ENCODE results near the gene TIPRL.

DNA sequence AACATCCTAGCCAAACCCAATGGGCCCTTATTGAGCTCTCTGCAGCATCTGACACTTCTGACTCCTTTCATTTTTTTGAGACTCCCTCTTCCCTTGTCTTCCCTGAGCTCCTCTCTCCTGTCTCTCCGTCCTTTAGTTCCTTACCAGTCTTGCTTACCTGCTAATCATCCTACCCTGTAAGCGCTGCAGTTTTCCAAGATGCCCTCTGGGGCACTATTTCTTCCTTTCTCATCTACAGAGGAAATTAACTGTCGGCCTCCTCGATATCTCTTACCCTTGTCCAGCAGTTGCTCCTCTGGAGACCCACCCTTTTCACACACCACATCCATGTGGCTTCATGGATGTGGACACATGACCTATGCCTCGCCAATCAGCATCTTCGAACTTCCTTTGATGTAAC lies 48.8 kb upstream of the TIPRL start:
- TF ChIP-seq, protein P1, sequence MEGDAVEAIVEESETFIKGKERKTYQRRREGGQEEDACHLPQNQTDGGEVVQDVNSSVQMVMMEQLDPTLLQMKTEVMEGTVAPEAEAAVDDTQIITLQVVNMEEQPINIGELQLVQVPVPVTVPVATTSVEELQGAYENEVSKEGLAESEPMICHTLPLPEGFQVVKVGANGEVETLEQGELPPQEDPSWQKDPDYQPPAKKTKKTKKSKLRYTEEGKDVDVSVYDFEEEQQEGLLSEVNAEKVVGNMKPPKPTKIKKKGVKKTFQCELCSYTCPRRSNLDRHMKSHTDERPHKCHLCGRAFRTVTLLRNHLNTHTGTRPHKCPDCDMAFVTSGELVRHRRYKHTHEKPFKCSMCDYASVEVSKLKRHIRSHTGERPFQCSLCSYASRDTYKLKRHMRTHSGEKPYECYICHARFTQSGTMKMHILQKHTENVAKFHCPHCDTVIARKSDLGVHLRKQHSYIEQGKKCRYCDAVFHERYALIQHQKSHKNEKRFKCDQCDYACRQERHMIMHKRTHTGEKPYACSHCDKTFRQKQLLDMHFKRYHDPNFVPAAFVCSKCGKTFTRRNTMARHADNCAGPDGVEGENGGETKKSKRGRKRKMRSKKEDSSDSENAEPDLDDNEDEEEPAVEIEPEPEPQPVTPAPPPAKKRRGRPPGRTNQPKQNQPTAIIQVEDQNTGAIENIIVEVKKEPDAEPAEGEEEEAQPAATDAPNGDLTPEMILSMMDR (IDR thresholded peaks at IDR 0.05; ENCODE audit: low read depth, low read length, poor library complexity, severe bottlenecking) = no peak
- no peak for TF ChIP-seq EZH2phosphoT487 (IDR thresholded peaks at IDR 0.05; ENCODE audit: borderline replicate concordance, low read length)
